ENCODE data around the gene RRP9. TPM values are rescaled to one million over a fixed set of nuclear protein-coding genes. Genes with fewer than 3 reads are reported as not detected.
"Not testable (repeated sequence)": the region's sequence is repeated elsewhere in the genome, so short reads cannot be mapped to it uniquely, and the experiment has no call there.

The RRP9 gene, protein sequence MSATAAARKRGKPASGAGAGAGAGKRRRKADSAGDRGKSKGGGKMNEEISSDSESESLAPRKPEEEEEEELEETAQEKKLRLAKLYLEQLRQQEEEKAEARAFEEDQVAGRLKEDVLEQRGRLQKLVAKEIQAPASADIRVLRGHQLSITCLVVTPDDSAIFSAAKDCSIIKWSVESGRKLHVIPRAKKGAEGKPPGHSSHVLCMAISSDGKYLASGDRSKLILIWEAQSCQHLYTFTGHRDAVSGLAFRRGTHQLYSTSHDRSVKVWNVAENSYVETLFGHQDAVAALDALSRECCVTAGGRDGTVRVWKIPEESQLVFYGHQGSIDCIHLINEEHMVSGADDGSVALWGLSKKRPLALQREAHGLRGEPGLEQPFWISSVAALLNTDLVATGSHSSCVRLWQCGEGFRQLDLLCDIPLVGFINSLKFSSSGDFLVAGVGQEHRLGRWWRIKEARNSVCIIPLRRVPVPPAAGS
- 24.8 TPM for polyA plus RNA-seq (2012; ENCODE audit: low read depth, missing spikeins)

DNA sequence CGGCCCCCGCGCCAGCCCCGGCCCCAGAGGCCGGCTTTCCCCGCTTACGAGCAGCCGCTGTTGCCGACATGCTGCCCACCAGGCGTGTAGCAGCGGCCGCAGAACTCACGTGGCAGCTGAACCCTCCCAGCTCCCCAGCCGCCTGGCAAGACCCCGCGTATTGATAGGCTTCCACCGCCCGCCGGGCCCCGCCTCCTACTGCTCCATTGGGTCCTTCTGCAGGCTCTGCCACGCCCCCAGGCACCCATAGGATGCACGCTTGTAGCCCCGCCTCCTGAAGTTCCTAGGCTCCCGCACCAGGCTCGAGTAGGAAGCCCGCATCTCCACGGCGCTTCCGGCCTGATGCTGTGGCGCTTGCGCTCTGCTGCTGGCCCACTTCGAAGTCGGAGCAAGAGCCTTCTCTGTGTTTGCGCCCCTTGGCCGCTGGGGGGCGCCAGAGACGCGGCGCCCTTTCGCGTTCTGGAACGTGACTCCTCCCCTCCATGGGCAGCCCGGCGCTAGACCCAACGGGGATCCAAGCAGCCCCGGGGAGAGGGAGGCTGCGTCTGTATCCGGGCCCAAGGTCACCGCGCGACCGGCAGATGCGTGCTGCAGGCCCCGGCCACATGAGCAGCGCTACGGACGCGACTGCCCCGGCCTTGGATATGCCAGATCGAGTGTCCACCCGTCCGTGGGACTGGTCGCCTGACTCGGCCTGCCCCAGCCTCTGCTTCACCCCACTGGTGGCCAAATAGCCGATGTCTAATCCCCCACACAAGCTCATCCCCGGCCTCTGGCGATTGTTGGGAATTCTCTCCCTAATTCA lies at the start of gene RRP9, which contains the start of gene PARP3:
Gene RRP9 (minus strand): TSS at position 107 of the 805 bp plus-strand sequence. CDS start 37 bp downstream, at position 70.
Gene PARP3 (plus strand): TSS at position 566 of the 805 bp plus-strand sequence. CDS start 993 bp downstream, outside the sequence.
- DNase-seq (ENCODE audit: insufficient read length, low spot score) = peak; percentile 100
- TF ChIP-seq POLR2AphosphoS5 (IDR thresholded peaks at IDR 0.05; ENCODE audit: low read depth, low read length) (0 out of 2 replicates have a peak, but pooled peaks have one; percentile 24), POLR2A (IDR thresholded peaks at IDR 0.05; ENCODE audit: low read depth, low read length) (no peak), TAF1 (IDR thresholded peaks at IDR 0.05; ENCODE audit: low read depth, low read length) (peak; percentile 78), SPI1 (IDR thresholded peaks at IDR 0.05; ENCODE audit: low read depth, low read length) (no peak), POU2F2 (IDR thresholded peaks at IDR 0.05; ENCODE audit: low read depth, low read length) (no peak), PAX5 (IDR thresholded peaks at IDR 0.05; ENCODE audit: insufficient read depth, low read length, severe bottlenecking) (peak; percentile 44)
- peak; percentile 100 for FAIRE-seq

GRCh38 chr3:51990501-51990971 lies 48.8 kb upstream of the RRP9 start:
- FAIRE-seq; DNase-seq (ENCODE audit: insufficient read length, low spot score): not testable (repeated sequence)

DNA sequence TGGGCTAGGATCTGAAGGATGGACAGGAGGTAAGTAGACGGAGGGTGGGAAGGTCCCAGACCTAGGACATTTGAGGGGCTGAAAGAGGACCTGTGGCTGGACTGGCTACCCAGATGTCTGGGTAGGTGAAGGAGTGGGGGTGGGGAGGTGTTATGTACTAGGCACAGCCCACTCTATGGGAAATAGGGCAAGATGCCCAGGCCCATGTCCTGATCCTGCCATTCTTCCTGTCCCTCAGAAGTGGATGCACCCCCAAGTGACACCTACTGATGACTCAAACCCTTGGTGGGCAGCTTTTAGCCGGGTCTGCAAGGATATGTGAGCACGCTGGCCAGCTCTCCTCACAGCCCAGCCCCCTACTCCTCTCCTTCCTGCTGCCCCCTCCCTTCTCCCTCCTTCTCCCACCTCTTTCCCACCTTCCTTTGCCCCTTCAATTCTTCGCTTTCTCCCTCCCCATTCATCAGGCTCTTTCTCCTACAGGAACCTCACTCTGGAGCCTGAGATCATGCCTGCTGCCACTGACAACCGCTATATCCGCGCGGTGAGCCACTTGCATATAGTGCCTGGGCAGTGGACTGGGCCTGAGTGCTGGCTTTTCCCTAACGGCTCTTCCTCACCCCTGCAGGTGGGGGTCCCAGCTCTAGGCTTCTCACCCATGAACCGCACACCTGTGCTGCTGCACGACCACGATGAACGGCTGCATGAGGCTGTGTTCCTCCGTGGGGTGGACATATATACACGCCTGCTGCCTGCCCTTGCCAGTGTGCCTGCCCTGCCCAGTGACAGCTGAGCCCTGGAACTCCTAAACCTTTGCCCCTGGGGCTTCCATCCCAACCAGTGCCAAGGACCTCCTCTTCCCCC lies 46.8 kb upstream of the RRP9 start:
- no peak for FAIRE-seq
- no peak for DNase-seq (ENCODE audit: insufficient read length, low spot score)

GRCh38 chr3:51987568-51987967 lies 45.9 kb upstream of the RRP9 start:
- DNase-seq (ENCODE audit: insufficient read length, low spot score) = no peak
- no peak for TF ChIP-seq SPI1 (IDR thresholded peaks at IDR 0.05; ENCODE audit: low read depth, low read length)
- no peak for TF ChIP-seq POLR2AphosphoS5 (IDR thresholded peaks at IDR 0.05; ENCODE audit: low read depth, low read length)
- no peak for TF ChIP-seq TAF1 (IDR thresholded peaks at IDR 0.05; ENCODE audit: low read depth, low read length)
- no peak for TF ChIP-seq POLR2A (IDR thresholded peaks at IDR 0.05; ENCODE audit: low read depth, low read length)
- no peak for TF ChIP-seq PAX5 (IDR thresholded peaks at IDR 0.05; ENCODE audit: insufficient read depth, low read length, severe bottlenecking)
- TF ChIP-seq POU2F2 (IDR thresholded peaks at IDR 0.05; ENCODE audit: low read depth, low read length) = no peak
- FAIRE-seq = no peak

More for the DNA sequence above, 46.8 kb upstream of the RRP9 start:
- no peak for TF ChIP-seq POLR2AphosphoS5 (IDR thresholded peaks at IDR 0.05; ENCODE audit: low read depth, low read length)
- 0 out of 2 replicates have a peak, but pooled peaks have one; percentile 13 for TF ChIP-seq POLR2A (IDR thresholded peaks at IDR 0.05; ENCODE audit: low read depth, low read length)
- no peak for TF ChIP-seq POU2F2 (IDR thresholded peaks at IDR 0.05; ENCODE audit: low read depth, low read length)

- FAIRE-seq (no peak), DNase-seq (ENCODE audit: insufficient read length, low spot score) (no peak)
- TF ChIP-seq PAX5 (IDR thresholded peaks at IDR 0.05; ENCODE audit: insufficient read depth, low read length, severe bottlenecking) = no peak
- TF ChIP-seq SPI1 (IDR thresholded peaks at IDR 0.05; ENCODE audit: low read depth, low read length) = no peak
- TF ChIP-seq POU2F2 (IDR thresholded peaks at IDR 0.05; ENCODE audit: low read depth, low read length) = no peak
- TF ChIP-seq POLR2AphosphoS5 (IDR thresholded peaks at IDR 0.05; ENCODE audit: low read depth, low read length) = no peak
- no peak for TF ChIP-seq TAF1 (IDR thresholded peaks at IDR 0.05; ENCODE audit: low read depth, low read length)
- no peak for TF ChIP-seq POLR2A (IDR thresholded peaks at IDR 0.05; ENCODE audit: low read depth, low read length)
Observed at GRCh38 chr3:51986010-51986947, 44.6 kb upstream of the RRP9 start.

GRCh38 chr3:51985063-51985462 lies 43.4 kb upstream of the RRP9 start:
- TF ChIP-seq POLR2A (IDR thresholded peaks at IDR 0.05; ENCODE audit: low read depth, low read length) = no peak
- TF ChIP-seq PAX5 (IDR thresholded peaks at IDR 0.05; ENCODE audit: insufficient read depth, low read length, severe bottlenecking) = no peak
- TF ChIP-seq POLR2AphosphoS5 (IDR thresholded peaks at IDR 0.05; ENCODE audit: low read depth, low read length) = no peak
- no peak for TF ChIP-seq TAF1 (IDR thresholded peaks at IDR 0.05; ENCODE audit: low read depth, low read length)
- TF ChIP-seq POU2F2 (IDR thresholded peaks at IDR 0.05; ENCODE audit: low read depth, low read length) = no peak
- TF ChIP-seq SPI1 (IDR thresholded peaks at IDR 0.05; ENCODE audit: low read depth, low read length) = no peak
- FAIRE-seq = no peak
- no peak for DNase-seq (ENCODE audit: insufficient read length, low spot score)

- DNase-seq (ENCODE audit: insufficient read length, low spot score) (no peak), FAIRE-seq (no peak)
- no peak for TF ChIP-seq POU2F2 (IDR thresholded peaks at IDR 0.05; ENCODE audit: low read depth, low read length)
- TF ChIP-seq TAF1 (IDR thresholded peaks at IDR 0.05; ENCODE audit: low read depth, low read length) = no peak
- no peak for TF ChIP-seq SPI1 (IDR thresholded peaks at IDR 0.05; ENCODE audit: low read depth, low read length)
- TF ChIP-seq POLR2AphosphoS5 (IDR thresholded peaks at IDR 0.05; ENCODE audit: low read depth, low read length) = no peak
- no peak for TF ChIP-seq POLR2A (IDR thresholded peaks at IDR 0.05; ENCODE audit: low read depth, low read length)
- no peak for TF ChIP-seq PAX5 (IDR thresholded peaks at IDR 0.05; ENCODE audit: insufficient read depth, low read length, severe bottlenecking)
Observed at GRCh38 chr3:51984269-51984647, 42.6 kb upstream of the RRP9 start.
